Activated gamma-delta T cell treated with anti-CD3 and anti-CD28 coated beads, Interleukin-2, amount 50 U/mL, for 16 hours (primary cell): ENCODE measurements around the gene HCN3.
"Not testable (repeated sequence)": the region's sequence is repeated elsewhere in the genome, so short reads cannot be mapped to it uniquely, and the experiment has no call there.

Source experiments
- DNase-seq: peaks from one replicate; pipeline ENCODE4 v3.0.0-alpha.2; 2020; ENCODE audit warnings: low read depth

HCN3 gene

GRCh38 chr1:155277070-155277901, at the start of gene HCN3:
Gene HCN3, plus strand, starts transcription at chr1:155277463. Its CDS starts 128 bp downstream, at chr1:155277591.
- peak; percentile 79 for DNase-seq

GRCh38 chr1:155228096-155228427, 49.2 kb upstream of the HCN3 start:
- no peak for DNase-seq

- not testable (repeated sequence) for DNase-seq
Measured at GRCh38 chr1:155231302-155231701, 46.0 kb upstream of the HCN3 start.

GRCh38 chr1:155232001-155232978, 45.0 kb upstream of the HCN3 start:
- not testable (repeated sequence) for DNase-seq

GRCh38 chr1:155233502-155233901, 43.8 kb upstream of the HCN3 start:
- not testable (repeated sequence) for DNase-seq

GRCh38 chr1:155235375-155235774, 41.9 kb upstream of the HCN3 start:
- not testable (repeated sequence) for DNase-seq

GRCh38 chr1:155236451-155236850, 40.8 kb upstream of the HCN3 start:
- DNase-seq, result no peak

GRCh38 chr1:155241069-155241679, 36.1 kb upstream of the HCN3 start:
- DNase-seq, result peak; percentile 40

GRCh38 chr1:155241841-155242264, 35.4 kb upstream of the HCN3 start:
- DNase-seq, result no peak

GRCh38 chr1:155242805-155243358, 34.4 kb upstream of the HCN3 start:
- no peak for DNase-seq

GRCh38 chr1:155244368-155245162, 32.7 kb upstream of the HCN3 start:
- DNase-seq, result peak; percentile 92

- DNase-seq, result no peak
Measured at GRCh38 chr1:155245163-155245524, 32.1 kb upstream of the HCN3 start.

GRCh38 chr1:155246796-155247195, 30.5 kb upstream of the HCN3 start:
- not testable (repeated sequence) for DNase-seq

GRCh38 chr1:155247667-155248553, 29.4 kb upstream of the HCN3 start:
- DNase-seq, result no peak

- DNase-seq, result no peak
Measured at GRCh38 chr1:155250246-155250632, 27.0 kb upstream of the HCN3 start.

- peak; percentile 98 for DNase-seq
Measured at GRCh38 chr1:155250633-155251449, 26.4 kb upstream of the HCN3 start.

- DNase-seq, result no peak
Measured at GRCh38 chr1:155251566-155251965, 25.7 kb upstream of the HCN3 start.

- DNase-seq, result no peak
Measured at GRCh38 chr1:155253208-155253607, 24.1 kb upstream of the HCN3 start.

GRCh38 chr1:155253797-155254196, 23.5 kb upstream of the HCN3 start:
- DNase-seq, result no peak
